Right ventricle myocardium inferior (tissue), 1 donor: ENCODE results near the gene STAT2. TPM values are rescaled to one million over a fixed set of nuclear protein-coding genes. Genes with fewer than 3 reads are reported as not detected.
"Not testable (repeated sequence)": the region's sequence is repeated elsewhere in the genome, so short reads cannot be mapped to it uniquely, and the experiment has no call there.

Source experiments
- ATAC-seq: fragments of 200-7000 bp; cut with Tn5 transposase; one replicate; pipeline ENCODE4 v1.9.1; 2020; ENCODE audit warnings: mild to moderate bottlenecking, moderate library complexity
- DNase-seq: peaks from one replicate; pipeline ENCODE4 v3.0.0; 2021; ENCODE audit errors: missing footprints
- intact Hi-C: fragments of 100-400 bp; cut with DNase I; formaldehyde crosslinking; loops from one replicate; pipeline ENCODE4 v1.11.0; 2022
- total RNA-seq: library from RNA; stranded (reverse); fragmentation: NEBNext Ultra II Directional; extraction: Animal tissue kit (Norgen Biotek cat#: 25700); gene quantifications from one replicate; pipeline ENCODE4 v1.2.1, GENCODE V29; 2021
- donor health status: DM: no; HTN: yes; CAD: no; lungs with severe emphysema.

Gene STAT2
- total RNA-seq, 1 donor from 2014 or later = 31.6 TPM

GRCh38 chr12:56333679-56334489, 26.0 kb downstream of the STAT2 start, which contains the start of gene PAN2:
Gene PAN2 (minus strand): TSS chr12:56334000. CDS start chr12:56333094, 906 bp downstream.
- intact Hi-C loops = no loop called here
- DNase-seq (peak; percentile 97), ATAC-seq (peak; percentile 99)

GRCh38 chr12:56333197-56333678, 26.7 kb downstream of the STAT2 start:
- intact Hi-C loops = no loop called here
- DNase-seq (no peak), ATAC-seq (no peak)

- DNase-seq (no peak), ATAC-seq (no peak)
- intact Hi-C loops = no loop called here
These were observed 27.3 kb downstream of the STAT2 start for GRCh38 chr12:56332512-56333196.

- intact Hi-C loops = no loop called here
- no peak for ATAC-seq
- DNase-seq = no peak
These were observed 28.9 kb downstream of the STAT2 start for GRCh38 chr12:56330936-56331490.

- ATAC-seq (no peak), DNase-seq (no peak)
- intact Hi-C loops = no loop called here
These were observed 33.4 kb downstream of the STAT2 start for GRCh38 chr12:56326533-56326932.

GRCh38 chr12:56326126-56326525, 33.8 kb downstream of the STAT2 start:
- no peak for DNase-seq
- intact Hi-C loops = no loop called here
- no peak for ATAC-seq

- no peak for DNase-seq
- ATAC-seq = no peak
- intact Hi-C loops = no loop called here
These were observed 35.7 kb downstream of the STAT2 start for GRCh38 chr12:56324206-56324605.

GRCh38 chr12:56321610-56322009, 38.3 kb downstream of the STAT2 start:
- intact Hi-C loops = not testable (repeated sequence)

GRCh38 chr12:56321027-56321426, 38.9 kb downstream of the STAT2 start:
- DNase-seq (no peak), ATAC-seq (no peak)
- intact Hi-C loops = no loop called here

More at GRCh38 chr12:56321610-56322009, 38.3 kb downstream of the STAT2 start:
- not testable (repeated sequence) for ATAC-seq, DNase-seq

- no peak for ATAC-seq
- DNase-seq = no peak
- intact Hi-C loops = no loop called here
These were observed 42.2 kb downstream of the STAT2 start for GRCh38 chr12:56317675-56318074.

GRCh38 chr12:56315622-56316473, 44.1 kb downstream of the STAT2 start, which contains the start of gene CNPY2:
Gene CNPY2 (minus strand): TSS chr12:56315988. CDS start chr12:56315217, 771 bp downstream.
- DNase-seq (peak; percentile 97), ATAC-seq (peak; percentile 97)
- intact Hi-C loops = loop anchor here (1.0 kb wide), 2 partner anchors 16 to 148 kb away; partner anchors contain the start of gene CS

GRCh38 chr12:56315249-56315621, 44.7 kb downstream of the STAT2 start:
- ATAC-seq (no peak), DNase-seq (no peak)
- intact Hi-C loops = no loop called here

- DNase-seq (no peak), ATAC-seq (no peak)
- intact Hi-C loops = no loop called here
These were observed 48.9 kb downstream of the STAT2 start for GRCh38 chr12:56311003-56311402.

- DNase-seq (no peak), ATAC-seq (no peak)
- intact Hi-C loops = no loop called here
These were observed 51.2 kb downstream of the STAT2 start for GRCh38 chr12:56308714-56309113.

- intact Hi-C loops = no loop called here
- ATAC-seq = no peak
- no peak for DNase-seq
These were observed 52.5 kb downstream of the STAT2 start for GRCh38 chr12:56307221-56307965.

GRCh38 chr12:56304872-56305590, 54.9 kb downstream of the STAT2 start:
- intact Hi-C loops = no loop called here
- no peak for DNase-seq
- ATAC-seq = no peak

GRCh38 chr12:56304276-56304675, 55.6 kb downstream of the STAT2 start:
- intact Hi-C loops = no loop called here
- ATAC-seq (no peak), DNase-seq (no peak)
